Testis (tissue), 3 donors: Measurements from ENCODE around the gene NFATC2. TPM values are rescaled to one million over a fixed set of nuclear protein-coding genes. Genes with fewer than 3 reads are reported as not detected.

Experiments used
- DNase-seq: peaks from one replicate; pipeline ENCODE4 v3.0.0-alpha.2; 2019
- H3K27ac ChIP-seq, 2 donors: fragments of 200-600 bp; sonication (generic); one replicate each; pipeline ENCODE4 v1.5.1; 2019
- H3K27me3 ChIP-seq: fragments of 200-600 bp; sonication (generic); one replicate; pipeline ENCODE4 v1.5.1; 2019
- H3K36me3 ChIP-seq: fragments of 200-600 bp; sonication (generic); one replicate; pipeline ENCODE4 v1.5.1; 2017; ENCODE audit warnings: low read depth; ENCODE audit errors: missing control alignments
- H3K4me1 ChIP-seq: fragments of 200-600 bp; sonication (generic); one replicate; pipeline ENCODE4 v1.5.1; 2019
- H3K4me3 ChIP-seq, 2 donors: fragments of 200-600 bp; sonication (generic); one replicate each; pipeline ENCODE4 v1.5.1; 2017 to 2019
- H3K9me3 ChIP-seq: fragments of 200-600 bp; sonication (generic); one replicate; pipeline ENCODE4 v1.5.1; 2017
- POLR2A ChIP-seq: fragments of 450-650 bp; IDR thresholded peaks from one replicate; pipeline ENCODE4 v1.6.1; 2017; ENCODE audit warnings: antibody characterized with exemption, mild to moderate bottlenecking, moderate library complexity
- WGBS, 2 donors: methylation state at CpG; one replicate each; pipeline ENCODE4 v1.1.5; 2018; 5-methylcytosine and 5-hydroxymethylcytosine counted together
- intact Hi-C: fragments of 100-400 bp; cut with DNase I; formaldehyde crosslinking; loops from one replicate; pipeline ENCODE4 v1.15.1; 2023; ENCODE audit warnings: low total_unique reads
- polyA plus RNA-seq: library from polyadenylated mRNA; stranded (reverse); fragments of 350-450 nt; fragmentation: Illumina TruSeq; extraction: RNeasy Lipid Tissue Mini Kit (QIAGEN cat#74804); gene quantifications from one replicate; pipeline ENCODE4 v1.2.3, GENCODE V29; 2014; ENCODE audit warnings: low read depth, low replicate concordance; ENCODE audit not compliant: insufficient read depth
- total RNA-seq, 2 donors: library from RNA; depleted of rRNA; stranded (reverse); fragments of >200 nt; gene quantifications; one replicate each; pipeline ENCODE4 v1.2.3, GENCODE V29; 2016
- TF ChIP-seq, protein P1 (sequence below), 3 experiments: fragments of 450-650 bp in 2 of 3; fragments of 200-600 bp in 1 of 3; sonication (generic) in 1 of 3; IDR thresholded peaks; one replicate each; pipeline ENCODE4 v1.5.1; 2016 to 2019; ENCODE audit warnings: antibody characterized with exemption in 3 of 3, mild to moderate bottlenecking in 2 of 3, moderate library complexity in 1 of 3

NFATC2 gene
- total and polyA plus RNA-seq, 3 donors from 2014 or later: 5.4 to 7.5 (median 6.5) TPM

GRCh38 chr20:51525241-51526105, 17.0 kb downstream of the NFATC2 start:
- H3K4me3 ChIP-seq: no peak overlapping the region
- no peaks in the 10 kb centered on the region for H3K27me3 ChIP-seq
- H3K4me1 ChIP-seq: peaks cover 10% of the 10 kb centered on the region
- H3K36me3 ChIP-seq: no peaks in the 10 kb centered on the region
- H3K9me3 ChIP-seq: no peaks in the 10 kb centered on the region
- TF ChIP-seq, protein P1, sequence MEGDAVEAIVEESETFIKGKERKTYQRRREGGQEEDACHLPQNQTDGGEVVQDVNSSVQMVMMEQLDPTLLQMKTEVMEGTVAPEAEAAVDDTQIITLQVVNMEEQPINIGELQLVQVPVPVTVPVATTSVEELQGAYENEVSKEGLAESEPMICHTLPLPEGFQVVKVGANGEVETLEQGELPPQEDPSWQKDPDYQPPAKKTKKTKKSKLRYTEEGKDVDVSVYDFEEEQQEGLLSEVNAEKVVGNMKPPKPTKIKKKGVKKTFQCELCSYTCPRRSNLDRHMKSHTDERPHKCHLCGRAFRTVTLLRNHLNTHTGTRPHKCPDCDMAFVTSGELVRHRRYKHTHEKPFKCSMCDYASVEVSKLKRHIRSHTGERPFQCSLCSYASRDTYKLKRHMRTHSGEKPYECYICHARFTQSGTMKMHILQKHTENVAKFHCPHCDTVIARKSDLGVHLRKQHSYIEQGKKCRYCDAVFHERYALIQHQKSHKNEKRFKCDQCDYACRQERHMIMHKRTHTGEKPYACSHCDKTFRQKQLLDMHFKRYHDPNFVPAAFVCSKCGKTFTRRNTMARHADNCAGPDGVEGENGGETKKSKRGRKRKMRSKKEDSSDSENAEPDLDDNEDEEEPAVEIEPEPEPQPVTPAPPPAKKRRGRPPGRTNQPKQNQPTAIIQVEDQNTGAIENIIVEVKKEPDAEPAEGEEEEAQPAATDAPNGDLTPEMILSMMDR (IDR thresholded peaks at IDR 0.05): no peak
- TF ChIP-seq POLR2A: no peak
- no peak overlapping the region for H3K27ac ChIP-seq
- intact Hi-C loops: no loop called here
- no peak for DNase-seq
- 70 to 83% methylated on average over 20 of the region's 20 CpGs for WGBS, 2 donors

DNA sequence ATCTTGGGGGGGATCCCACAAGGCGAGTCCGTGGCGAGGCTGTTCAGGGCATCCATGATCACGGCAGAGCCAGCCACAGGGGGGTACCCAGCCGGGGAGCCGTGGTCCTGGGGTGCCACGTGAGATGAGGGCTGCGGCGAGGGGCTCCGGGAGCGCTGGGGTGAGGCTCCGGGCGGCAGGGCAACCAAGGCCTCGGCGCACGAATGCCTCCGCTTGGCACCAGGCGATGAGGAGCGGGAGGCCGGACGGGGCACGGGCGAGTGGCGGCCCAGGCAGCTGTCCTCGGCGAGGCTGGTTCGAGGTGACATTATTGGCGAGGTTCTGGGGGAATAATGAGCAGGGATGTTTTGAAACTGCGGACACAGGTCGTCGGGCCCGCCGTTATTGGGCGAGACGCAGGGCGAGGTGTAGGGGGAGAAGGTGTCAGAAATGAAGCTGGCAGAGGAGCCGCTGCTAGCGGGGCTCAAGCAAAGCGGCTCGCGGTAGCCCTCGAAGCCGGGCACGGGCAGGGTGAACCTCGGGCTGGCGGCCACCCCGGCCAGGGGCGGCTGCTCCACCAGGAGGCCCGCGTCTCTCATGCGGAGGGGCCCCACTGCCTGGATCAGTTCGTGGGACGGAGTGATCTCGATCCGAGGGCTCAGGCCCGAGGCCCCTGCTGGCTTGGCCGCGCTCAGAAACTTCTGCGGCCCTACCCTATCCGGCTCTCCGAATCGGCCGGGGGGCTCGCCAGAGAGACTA, 19.1 kb downstream of the NFATC2 start:
- TF ChIP-seq POLR2A: no peak
- TF ChIP-seq, protein P1 (IDR thresholded peaks at IDR 0.05): no peak
- Histone ChIP-seq H3K4me3 (peak overlapping the region; percentile 18 to 50), H3K9me3 (no peaks in the 10 kb centered on the region), H3K27ac (no peak overlapping the region), H3K27me3 (no peaks in the 10 kb centered on the region), H3K36me3 (no peaks in the 10 kb centered on the region), H3K4me1 (peaks cover 2% of the 10 kb centered on the region)
- 80 to 85% methylated on average over 30 to 64 of the region's 64 CpGs for WGBS, 2 donors
- intact Hi-C loops: no loop called here
- DNase-seq: no peak

- DNase-seq: peak; percentile 48
- H3K27me3 ChIP-seq: no peaks in the 10 kb centered on the region
- intact Hi-C loops: no loop called here
- 65 to 85% methylated on average over 9 of the region's 9 CpGs for WGBS, 2 donors
- TF ChIP-seq, protein P1 (IDR thresholded peaks at IDR 0.05): no peak
- TF ChIP-seq POLR2A: no peak
- no peaks in the 10 kb centered on the region for H3K4me1 ChIP-seq
- no peaks in the 10 kb centered on the region for H3K9me3 ChIP-seq
- H3K4me3 ChIP-seq: no peak overlapping the region
- no peak overlapping the region for H3K27ac ChIP-seq
- no peaks in the 10 kb centered on the region for H3K36me3 ChIP-seq
Measured at GRCh38 chr20:51522207-51522606, 20.3 kb downstream of the NFATC2 start.

DNA sequence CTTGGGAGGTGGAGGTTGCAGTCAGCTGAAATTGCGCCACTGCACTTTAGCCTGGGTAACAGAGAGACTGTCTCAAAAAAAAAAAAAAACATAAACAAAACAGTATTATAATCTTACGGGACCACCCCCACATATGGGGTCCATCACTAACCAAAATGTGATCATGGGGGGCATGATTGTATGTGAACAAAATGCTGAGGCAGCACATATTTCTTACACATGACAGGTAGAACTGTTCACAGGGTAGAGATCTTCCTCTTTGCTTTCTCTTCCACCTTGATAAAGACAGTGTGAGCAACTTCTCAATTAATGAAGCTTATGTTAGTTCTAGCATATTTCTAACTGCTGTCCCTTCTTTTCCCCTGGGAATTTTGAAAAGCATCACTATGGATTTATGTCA, 24.7 kb downstream of the NFATC2 start:
- H3K36me3 ChIP-seq: no peaks in the 10 kb centered on the region
- no peak overlapping the region for H3K4me3 ChIP-seq
- TF ChIP-seq POLR2A: no peak
- TF ChIP-seq, protein P1 (IDR thresholded peaks at IDR 0.05): no peak
- H3K9me3 ChIP-seq: no peaks in the 10 kb centered on the region
- no peak overlapping the region for H3K27ac ChIP-seq
- DNase-seq: no peak
- 88 to 94% methylated on average over 2 of the region's 2 CpGs for WGBS, 2 donors
- intact Hi-C loops: no loop called here
- no peaks in the 10 kb centered on the region for H3K4me1 ChIP-seq
- no peaks in the 10 kb centered on the region for H3K27me3 ChIP-seq
